ENCODE results near the gene ZFC3H1.
A peak's percentile ranks its signal among the peaks of the same experiment; 100 is the strongest.

Gene ZFC3H1

GRCh38 chr12:71636704-71637115 lies 26.9 kb downstream of the ZFC3H1 start:
- peak; percentile 29 for FAIRE-seq

DNA sequence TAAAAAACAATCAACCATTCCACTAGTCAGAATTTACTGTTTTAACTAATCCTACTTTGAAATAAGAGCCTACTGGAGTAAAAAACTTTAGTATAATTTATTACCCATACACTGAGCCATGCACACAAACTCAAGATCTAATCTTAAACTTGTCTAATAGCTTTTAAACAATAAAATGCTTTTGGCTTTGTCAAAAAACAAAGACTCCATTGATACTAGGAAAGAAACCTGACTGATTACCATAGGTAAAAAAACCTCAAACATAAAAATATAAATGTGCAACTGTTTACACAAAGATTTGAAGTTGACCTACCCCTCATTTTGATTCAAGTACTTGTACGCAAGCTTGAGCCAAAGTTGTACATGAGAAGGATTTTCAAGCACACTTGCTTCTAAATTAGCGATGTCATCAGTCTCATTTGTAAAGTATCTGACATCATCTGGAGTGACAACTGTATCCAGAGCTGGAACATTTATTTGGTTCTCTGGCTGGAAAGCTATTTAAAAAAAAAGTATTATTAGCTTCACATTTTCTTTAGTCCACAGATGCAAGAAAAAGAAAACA lies 36.1 kb downstream of the ZFC3H1 start:
- FAIRE-seq: peak; percentile 26

- no peak for FAIRE-seq
Observed at GRCh38 chr12:71626768-71627167, 36.9 kb downstream of the ZFC3H1 start.

DNA sequence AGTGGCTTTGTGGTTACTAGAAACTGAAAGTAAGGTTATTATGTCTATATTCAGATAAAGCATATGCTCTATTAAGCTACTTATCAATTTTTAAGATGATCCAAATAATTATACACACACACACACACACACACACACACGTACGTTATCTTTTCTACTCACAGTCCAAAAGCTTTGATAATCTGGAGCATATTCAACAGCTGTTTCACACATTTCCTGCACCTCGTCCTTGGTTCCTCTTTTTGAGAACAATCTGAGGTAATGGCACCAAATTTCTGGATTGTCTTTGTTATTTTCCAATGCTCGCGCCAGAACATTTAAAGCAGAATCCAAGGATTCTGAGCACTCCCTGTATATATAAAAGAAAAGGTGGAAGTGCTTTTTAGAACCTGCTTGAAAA lies 37.5 kb downstream of the ZFC3H1 start:
- no peak for FAIRE-seq

DNA sequence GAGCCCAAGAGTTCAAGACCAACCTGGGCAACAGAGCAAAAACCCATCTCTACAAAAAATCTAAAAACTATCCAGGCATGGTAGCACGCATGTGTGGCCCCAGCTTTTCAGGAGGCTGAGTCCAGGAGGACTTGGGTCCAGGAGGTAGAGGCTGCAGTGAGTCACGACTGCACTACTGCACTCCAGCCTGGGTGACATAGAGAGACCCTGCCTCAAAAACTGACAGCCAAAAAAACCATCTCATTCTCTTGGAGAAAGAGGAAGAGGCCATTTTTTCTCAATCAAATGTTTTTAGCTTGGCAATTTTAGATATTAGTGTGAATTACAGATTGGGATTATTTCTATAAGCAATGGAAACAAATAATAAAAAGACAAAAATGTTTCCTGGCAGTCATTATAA lies 38.2 kb downstream of the ZFC3H1 start:
- FAIRE-seq: no peak

- no peak for FAIRE-seq
Observed at GRCh38 chr12:71621938-71622337, 41.7 kb downstream of the ZFC3H1 start.

- FAIRE-seq: no peak
Observed at GRCh38 chr12:71610031-71610795, 53.4 kb downstream of the ZFC3H1 start.

GRCh38 chr12:71607494-71608330 lies 55.9 kb downstream of the ZFC3H1 start:
- no peak for FAIRE-seq

- FAIRE-seq: no peak
Observed at GRCh38 chr12:71605039-71605438, 58.6 kb downstream of the ZFC3H1 start.

- no peak for FAIRE-seq
Observed at GRCh38 chr12:71602761-71603577, 60.7 kb downstream of the ZFC3H1 start.

- FAIRE-seq: no peak
Observed at GRCh38 chr12:71601546-71601945, 62.1 kb downstream of the ZFC3H1 start.

- no peak for FAIRE-seq
Observed at GRCh38 chr12:71599210-71599609, 64.4 kb downstream of the ZFC3H1 start.

- no peak for FAIRE-seq
Observed at GRCh38 chr12:71594214-71594948, 69.3 kb downstream of the ZFC3H1 start.

- no peak for FAIRE-seq
Observed at GRCh38 chr12:71592841-71593240, 70.8 kb downstream of the ZFC3H1 start.

DNA sequence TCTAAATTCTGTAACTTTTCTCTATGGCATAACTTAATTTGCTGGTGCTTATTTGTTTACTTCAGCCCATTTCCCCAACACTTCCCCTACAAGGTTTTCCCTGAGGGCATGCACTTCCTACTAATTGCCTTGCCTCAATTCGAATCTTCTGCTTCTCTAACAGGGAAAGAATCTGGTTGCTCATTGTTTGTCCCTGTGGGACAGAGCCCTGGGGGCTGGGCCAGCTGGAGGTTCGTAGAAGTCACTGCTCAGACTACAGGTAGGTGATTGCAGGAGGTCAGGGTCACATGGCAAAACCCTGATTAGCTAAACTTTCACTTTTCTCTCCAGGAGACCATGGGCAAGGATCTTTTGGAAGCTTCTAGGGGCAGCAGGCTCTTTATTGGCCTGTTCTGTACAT lies 72.0 kb downstream of the ZFC3H1 start:
- FAIRE-seq: no peak

GRCh38 chr12:71589478-71589881 lies 74.2 kb downstream of the ZFC3H1 start:
- FAIRE-seq: no peak

- FAIRE-seq: no peak
Observed at GRCh38 chr12:71587012-71587411, 76.6 kb downstream of the ZFC3H1 start.

GRCh38 chr12:71585218-71585617 lies 78.4 kb downstream of the ZFC3H1 start:
- FAIRE-seq: no peak

DNA sequence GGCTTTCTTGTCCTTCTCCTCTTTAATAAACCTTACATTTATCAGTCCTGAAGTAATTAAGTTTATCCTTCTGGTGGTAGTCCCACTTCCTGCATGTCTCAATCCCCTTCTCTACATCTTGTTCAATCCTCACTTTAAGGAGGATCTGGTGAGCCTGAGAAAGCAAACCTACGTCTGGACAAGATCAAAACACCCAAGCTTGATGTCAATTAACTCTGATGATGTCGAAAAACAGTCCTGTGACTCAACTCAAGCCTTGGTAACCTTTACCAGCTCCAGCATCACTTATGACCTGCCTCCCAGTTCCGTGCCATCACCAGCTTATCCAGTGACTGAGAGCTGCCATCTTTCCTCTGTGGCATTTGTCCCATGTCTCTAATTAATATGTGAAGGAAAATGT lies 79.3 kb downstream of the ZFC3H1 start:
- FAIRE-seq: no peak

- FAIRE-seq: no peak
Observed at GRCh38 chr12:71582925-71583324, 80.7 kb downstream of the ZFC3H1 start.

DNA sequence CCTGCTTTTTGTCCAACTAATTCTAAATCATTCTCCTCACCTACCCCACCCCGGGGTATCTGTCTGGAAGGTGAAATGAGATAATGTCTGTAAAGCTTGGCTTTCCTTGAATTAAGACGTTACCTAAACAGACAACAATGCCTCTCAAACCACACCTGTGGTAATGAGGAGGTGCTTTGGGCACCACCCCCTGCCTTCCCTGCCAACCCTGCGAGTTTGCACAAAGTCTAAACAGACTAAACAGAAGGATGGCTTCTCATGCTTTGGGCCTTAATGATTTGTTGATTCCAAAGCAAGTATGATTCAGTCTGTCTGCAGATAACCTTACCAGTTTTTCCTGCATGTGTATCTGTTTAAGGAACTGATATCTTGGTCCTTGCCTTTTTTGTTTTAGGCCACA lies 82.4 kb downstream of the ZFC3H1 start:
- FAIRE-seq: no peak

DNA sequence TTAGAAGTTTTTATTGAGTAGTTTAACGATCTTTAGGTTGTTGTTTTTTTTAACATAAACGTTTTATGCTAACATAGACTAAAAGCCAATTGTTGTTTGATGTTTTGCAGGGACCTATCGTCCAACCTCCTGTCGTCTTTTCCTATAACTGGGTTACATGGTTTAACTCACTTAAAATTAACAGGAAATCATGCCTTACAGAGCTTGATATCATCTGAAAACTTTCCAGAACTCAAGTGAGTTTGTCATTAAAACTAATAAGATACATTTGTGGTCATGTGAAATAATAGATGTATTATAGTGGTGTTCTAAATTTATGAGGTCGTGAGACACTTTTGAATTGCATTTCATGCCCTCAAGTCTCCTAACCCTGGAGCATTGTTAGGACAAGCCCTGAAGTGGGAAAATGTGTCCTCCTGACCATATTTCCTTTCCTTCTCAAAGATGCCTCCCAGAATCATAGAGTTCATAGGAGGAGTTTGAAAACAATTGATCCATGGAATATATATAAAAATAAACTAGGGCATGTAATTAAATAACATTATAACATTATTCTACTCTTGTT lies 84.9 kb downstream of the ZFC3H1 start:
- no peak for FAIRE-seq

All from endometrium (tissue), 2 donors.